Pulmonary artery endothelial cell (primary cell): ENCODE data around the gene CFL1. TPM values are rescaled to one million over a fixed set of nuclear protein-coding genes. Genes with fewer than 3 reads are reported as not detected.
A peak's percentile ranks its signal among the peaks of the same experiment; 100 is the strongest.

Experiments used
- DNase-seq: peaks from one replicate; pipeline ENCODE4 v3.0.0-alpha.2; 2011; ENCODE audit warnings: low read depth, low spot score
- total RNA-seq: library from RNA; depleted of rRNA; stranded (reverse); fragments of >200 nt; gene quantifications from 2 replicates; pipeline ENCODE4 v1.2.3, GENCODE V29; 2014

Gene CFL1
- total RNA-seq, 1 donor from 2014 or later: 1,402 TPM

GRCh38 chr11:65870706-65871681 lies 13.0 kb upstream of the CFL1 start:
- no peak for DNase-seq

- DNase-seq: no peak
Measured at GRCh38 chr11:65870307-65870658, 12.3 kb upstream of the CFL1 start.

GRCh38 chr11:65869643-65870306 lies 11.8 kb upstream of the CFL1 start:
- DNase-seq: no peak

GRCh38 chr11:65868907-65869306 lies 10.9 kb upstream of the CFL1 start:
- no peak for DNase-seq

- DNase-seq: no peak
Measured at GRCh38 chr11:65868076-65868667, 10.2 kb upstream of the CFL1 start.

GRCh38 chr11:65867284-65868071 lies 9.5 kb upstream of the CFL1 start:
- DNase-seq: no peak

GRCh38 chr11:65866509-65867283 lies 8.7 kb upstream of the CFL1 start:
- DNase-seq: no peak

- DNase-seq: no peak
Measured at GRCh38 chr11:65865550-65866172, 7.7 kb upstream of the CFL1 start.

- no peak for DNase-seq
Measured at GRCh38 chr11:65864706-65865471, 6.9 kb upstream of the CFL1 start.

GRCh38 chr11:65863889-65864705 lies 6.1 kb upstream of the CFL1 start:
- DNase-seq: no peak

GRCh38 chr11:65862941-65863888 lies 5.2 kb upstream of the CFL1 start:
- no peak for DNase-seq

- DNase-seq: no peak
Measured at GRCh38 chr11:65862191-65862735, 4.3 kb upstream of the CFL1 start.

GRCh38 chr11:65861533-65862183 lies 3.7 kb upstream of the CFL1 start:
- no peak for DNase-seq

GRCh38 chr11:65861165-65861505 lies 3.2 kb upstream of the CFL1 start:
- no peak for DNase-seq

- peak; percentile 94 for DNase-seq
Measured at GRCh38 chr11:65860278-65861164, 2.5 kb upstream of the CFL1 start, which contains the start of gene MUS81. Gene MUS81, plus strand, starts transcription at chr11:65860433. Its CDS starts 321 bp downstream, at chr11:65860754.
